Keratinocyte (primary cell): ENCODE results near the gene ARHGEF16. TPM values are rescaled to one million over a fixed set of nuclear protein-coding genes. Genes with fewer than 3 reads are reported as not detected.

ENCODE experiments used
- DNase-seq: peaks from one replicate; pipeline ENCODE4 v3.0.0-alpha.2; 2011; ENCODE audit warnings: low read depth, missing footprints, low spot score
- FAIRE-seq: peaks from 2 replicates; lab custom pipeline; 2011; peaks lifted over from hg19 to GRCh38; lab: Jason Lieb, UNC
- H2AFZ ChIP-seq: 2 replicates; pipeline ENCODE4 v1.6.0; 2012; ENCODE audit warnings: low read length, control low read depth, inconsistent platforms; ENCODE audit not compliant: control insufficient read depth
- H3K27ac ChIP-seq: 2 replicates; pipeline ENCODE4 v1.5.1; 2011; ENCODE audit warnings: low read length; ENCODE audit not compliant: control insufficient read depth, insufficient read depth
- H3K27me3 ChIP-seq: 3 replicates; pipeline ENCODE4 v1.6.0; 2011; ENCODE audit warnings: low read length; ENCODE audit not compliant: control insufficient read depth, insufficient read depth; ENCODE audit errors: extremely low read depth
- H3K36me3 ChIP-seq, 2 experiments: 2 replicates in 1 of 2; 3 replicates in 1 of 2; pipeline ENCODE4 v1.5.1; 2011; ENCODE audit warnings: low read length in 2 of 2, mild to moderate bottlenecking in 1 of 2; ENCODE audit not compliant: control insufficient read depth in 2 of 2, insufficient read depth in 2 of 2; ENCODE audit errors: extremely low read depth in 1 of 2
- H3K4me1 ChIP-seq: 3 replicates; pipeline ENCODE4 v1.5.1; 2011; ENCODE audit warnings: low read length; ENCODE audit not compliant: control insufficient read depth, insufficient read depth; ENCODE audit errors: extremely low read depth
- H3K4me2 ChIP-seq: 3 replicates; pipeline ENCODE4 v1.6.0; 2011; ENCODE audit warnings: low read depth, low read length; ENCODE audit not compliant: control insufficient read depth, insufficient read depth; ENCODE audit errors: extremely low read depth
- H3K4me3 ChIP-seq, 3 experiments: fragments of 200-600 bp in 1 of 3; sonication (generic) in 1 of 3; 2 replicates in 2 of 3; 3 replicates in 1 of 3; pipeline ENCODE4 v1.5.1; 2011 to 2016; ENCODE audit warnings: low read length in 3 of 3, mild to moderate bottlenecking in 3 of 3, control low read depth in 2 of 3, inconsistent platforms in 1 of 3, low read depth in 1 of 3, mixed read lengths in 1 of 3, mixed run types in 1 of 3, moderate library complexity in 1 of 3; ENCODE audit not compliant: control insufficient read depth in 2 of 3, insufficient read depth in 2 of 3; ENCODE audit errors: extremely low read depth in 1 of 3
- H3K79me2 ChIP-seq: 2 replicates; pipeline ENCODE4 v1.6.0; 2012; ENCODE audit warnings: low read length; ENCODE audit not compliant: control insufficient read depth, insufficient read depth
- H3K9ac ChIP-seq: 3 replicates; pipeline ENCODE4 v1.6.0; 2011; ENCODE audit warnings: low read length; ENCODE audit not compliant: control insufficient read depth, insufficient read depth; ENCODE audit errors: extremely low read depth
- H3K9me1 ChIP-seq: 3 replicates; pipeline ENCODE4 v1.6.0; 2011; ENCODE audit warnings: low read length; ENCODE audit not compliant: control insufficient read depth, insufficient read depth; ENCODE audit errors: extremely low read depth
- H3K9me3 ChIP-seq: 2 replicates; pipeline ENCODE4 v1.5.1; 2012; ENCODE audit warnings: low read depth, low read length; ENCODE audit not compliant: control insufficient read depth
- H4K20me1 ChIP-seq: 3 replicates; pipeline ENCODE4 v1.6.0; 2011; ENCODE audit warnings: low read length; ENCODE audit not compliant: control insufficient read depth, insufficient read depth; ENCODE audit errors: extremely low read depth
- EZH2 ChIP-seq: IDR thresholded peaks from one replicate; pipeline ENCODE4 v1.6.1; 2012; ENCODE audit warnings: inconsistent platforms, mild to moderate bottlenecking, low read length, moderate library complexity
- dilution Hi-C: fragments of 300-500 bp; cut with MboI; formaldehyde crosslinking; loops from one replicate; pipeline ENCODE4 v1.7.0; 2020; ENCODE audit warnings: low sequenced_read_pairs; ENCODE audit not compliant: extremely low pct_ligation_motif_present
- polyA plus RNA-seq, 5 experiments: library from polyadenylated mRNA; depleted of rRNA in 3 of 5; stranded (reverse) in 3 of 5; stranded (forward) in 1 of 5; unstranded in 1 of 5; fragments of >200 nt; gene quantifications; 1 replicate in 1 of 5; 2 replicates in 3 of 5; 3 replicates in 1 of 5; pipeline versions ENCODE4 v1.2.1 to v1.2.3, GENCODE V29; 2011 to 2012; ENCODE audit warnings: missing spikeins in 2 of 5, low read depth in 1 of 5, low replicate concordance in 1 of 5
- TF ChIP-seq, protein P1 (sequence below), 3 experiments: IDR thresholded peaks in 1 of 3; conservative IDR thresholded peaks in 1 of 3; optimal IDR thresholded peaks in 1 of 3; 2 replicates in 2 of 3; 3 replicates in 1 of 3; pipeline versions ENCODE3 to v1.5.1; 2011; ENCODE audit warnings: low read length in 3 of 3, mild to moderate bottlenecking in 3 of 3, moderate library complexity in 2 of 3, control low read depth in 1 of 3, inconsistent platforms in 1 of 3; ENCODE audit not compliant: insufficient read depth in 2 of 3; ENCODE audit errors: extremely low read depth in 1 of 3

ARHGEF16 gene
- polyA plus RNA-seq, 1 donor (not counting 4 experiments of a cell fraction or from before 2014, with no cell fraction given), result 6.2 TPM

DNA sequence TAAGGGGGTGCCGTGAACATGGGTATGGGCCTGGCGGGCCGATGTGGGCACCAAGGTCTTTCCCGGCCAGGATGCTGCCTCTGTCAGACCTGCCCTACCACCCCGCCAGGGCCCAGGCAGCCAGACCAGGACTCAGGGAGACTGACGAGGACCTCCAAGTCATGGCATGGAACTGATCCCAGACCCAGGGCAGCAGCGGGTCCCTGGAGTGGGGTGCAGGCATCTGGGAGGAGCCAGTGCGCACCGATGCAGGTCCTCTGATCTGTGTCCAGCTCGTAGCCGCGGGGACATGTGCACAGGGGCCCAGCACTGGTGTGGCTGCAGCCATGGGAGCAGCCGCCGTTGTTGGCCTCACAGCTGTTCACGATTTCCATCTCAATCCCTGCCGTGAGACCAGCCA lies 56.8 kb downstream of the ARHGEF16 start:
- no peak overlapping the region for H3K9ac ChIP-seq
- no peaks in the 10 kb centered on the region for H3K4me1 ChIP-seq
- H4K20me1 ChIP-seq, result no peaks in the 10 kb centered on the region
- no peaks in the 10 kb centered on the region for H3K36me3 ChIP-seq
- H3K79me2 ChIP-seq, result no peaks in the 10 kb centered on the region
- H3K27me3 ChIP-seq, result peaks cover 11% of the 10 kb centered on the region
- DNase-seq, result no peak
- no peaks in the 10 kb centered on the region for H3K9me1 ChIP-seq
- no peak overlapping the region for H3K4me2 ChIP-seq
- H2AFZ ChIP-seq, result no peak overlapping the region
- H3K4me3 ChIP-seq, result no peak overlapping the region
- TF ChIP-seq, protein P1, sequence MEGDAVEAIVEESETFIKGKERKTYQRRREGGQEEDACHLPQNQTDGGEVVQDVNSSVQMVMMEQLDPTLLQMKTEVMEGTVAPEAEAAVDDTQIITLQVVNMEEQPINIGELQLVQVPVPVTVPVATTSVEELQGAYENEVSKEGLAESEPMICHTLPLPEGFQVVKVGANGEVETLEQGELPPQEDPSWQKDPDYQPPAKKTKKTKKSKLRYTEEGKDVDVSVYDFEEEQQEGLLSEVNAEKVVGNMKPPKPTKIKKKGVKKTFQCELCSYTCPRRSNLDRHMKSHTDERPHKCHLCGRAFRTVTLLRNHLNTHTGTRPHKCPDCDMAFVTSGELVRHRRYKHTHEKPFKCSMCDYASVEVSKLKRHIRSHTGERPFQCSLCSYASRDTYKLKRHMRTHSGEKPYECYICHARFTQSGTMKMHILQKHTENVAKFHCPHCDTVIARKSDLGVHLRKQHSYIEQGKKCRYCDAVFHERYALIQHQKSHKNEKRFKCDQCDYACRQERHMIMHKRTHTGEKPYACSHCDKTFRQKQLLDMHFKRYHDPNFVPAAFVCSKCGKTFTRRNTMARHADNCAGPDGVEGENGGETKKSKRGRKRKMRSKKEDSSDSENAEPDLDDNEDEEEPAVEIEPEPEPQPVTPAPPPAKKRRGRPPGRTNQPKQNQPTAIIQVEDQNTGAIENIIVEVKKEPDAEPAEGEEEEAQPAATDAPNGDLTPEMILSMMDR (optimal IDR thresholded peaks at IDR 0.05 in 1 of 3, IDR thresholded peaks at IDR 0.05 in 1 of 3, conservative IDR thresholded peaks at IDR 0.05 in 1 of 3; ENCODE audit: extremely low read depth in 1 of 3, insufficient read depth in 2 of 3, low read length in 3 of 3), result no peak
- no peak for TF ChIP-seq EZH2
- no peaks in the 10 kb centered on the region for H3K9me3 ChIP-seq
- no peak overlapping the region for H3K27ac ChIP-seq
- no peak for FAIRE-seq
- dilution Hi-C loops, result no loop called here

DNA sequence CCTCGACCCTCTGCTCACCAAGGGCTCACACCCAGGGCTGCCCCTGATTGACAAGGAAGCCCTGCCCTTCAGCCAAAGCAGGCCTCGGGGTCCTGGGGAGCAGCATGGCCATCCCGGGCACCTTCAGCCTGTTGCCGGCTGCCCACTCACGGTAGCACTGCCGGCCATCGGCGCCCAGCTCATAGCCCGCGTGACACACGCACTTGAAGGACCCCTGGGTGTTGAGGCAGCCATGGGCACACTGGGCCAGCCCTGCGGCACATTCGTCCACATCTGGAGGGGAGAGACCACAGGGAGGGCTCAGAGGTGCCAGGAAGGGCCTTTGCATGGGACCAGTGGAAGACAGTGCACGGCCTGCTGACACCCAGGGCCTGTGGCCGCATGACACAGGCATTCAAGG lies 57.4 kb downstream of the ARHGEF16 start:
- dilution Hi-C loops, result no loop called here

More for the DNA sequence above, 57.4 kb downstream of the ARHGEF16 start:
- H3K4me3 ChIP-seq, result no peak overlapping the region
- H3K27ac ChIP-seq, result no peak overlapping the region
- H3K27me3 ChIP-seq, result peaks cover 6% of the 10 kb centered on the region
- H3K9me3 ChIP-seq, result no peaks in the 10 kb centered on the region
- H3K9ac ChIP-seq, result no peak overlapping the region
- DNase-seq (no peak), FAIRE-seq (no peak)
- no peak for TF ChIP-seq EZH2
- TF ChIP-seq, protein P1 (optimal IDR thresholded peaks at IDR 0.05 in 1 of 3, IDR thresholded peaks at IDR 0.05 in 1 of 3, conservative IDR thresholded peaks at IDR 0.05 in 1 of 3; ENCODE audit: extremely low read depth in 1 of 3, insufficient read depth in 2 of 3, low read length in 3 of 3), result no peak
- no peaks in the 10 kb centered on the region for H4K20me1 ChIP-seq
- H3K36me3 ChIP-seq, result no peaks in the 10 kb centered on the region
- H3K4me1 ChIP-seq, result no peaks in the 10 kb centered on the region
- no peaks in the 10 kb centered on the region for H3K79me2 ChIP-seq
- H3K9me1 ChIP-seq, result no peaks in the 10 kb centered on the region
- no peak overlapping the region for H2AFZ ChIP-seq
- H3K4me2 ChIP-seq, result no peak overlapping the region
